Right lung (tissue), 5 donors: ENCODE results near the gene CRB2. TPM values are rescaled to one million over a fixed set of nuclear protein-coding genes. Genes with fewer than 3 reads are reported as not detected.
"Not testable (repeated sequence)": the region's sequence is repeated elsewhere in the genome, so short reads cannot be mapped to it uniquely, and the experiment has no call there.

Source experiments
- DNase-seq, 2 donors: peaks; one replicate each; pipeline ENCODE4 v3.0.0-alpha.2; 2013
- polyA plus RNA-seq, 5 donors: library from polyadenylated mRNA; unstranded; fragments of 120-200 nt; gene quantifications; one replicate each; pipeline versions ENCODE4 v1.2.1 to v1.2.3, GENCODE V29; 2013; ENCODE audit warnings: inconsistent platforms in 1 of 5, low replicate concordance in 1 of 5; ENCODE audit not compliant: insufficient read length in 5 of 5, insufficient read depth in 1 of 5

CRB2 gene
- polyA plus RNA-seq, 5 donors = 0.16 to 0.64 (median 0.31) TPM

DNA sequence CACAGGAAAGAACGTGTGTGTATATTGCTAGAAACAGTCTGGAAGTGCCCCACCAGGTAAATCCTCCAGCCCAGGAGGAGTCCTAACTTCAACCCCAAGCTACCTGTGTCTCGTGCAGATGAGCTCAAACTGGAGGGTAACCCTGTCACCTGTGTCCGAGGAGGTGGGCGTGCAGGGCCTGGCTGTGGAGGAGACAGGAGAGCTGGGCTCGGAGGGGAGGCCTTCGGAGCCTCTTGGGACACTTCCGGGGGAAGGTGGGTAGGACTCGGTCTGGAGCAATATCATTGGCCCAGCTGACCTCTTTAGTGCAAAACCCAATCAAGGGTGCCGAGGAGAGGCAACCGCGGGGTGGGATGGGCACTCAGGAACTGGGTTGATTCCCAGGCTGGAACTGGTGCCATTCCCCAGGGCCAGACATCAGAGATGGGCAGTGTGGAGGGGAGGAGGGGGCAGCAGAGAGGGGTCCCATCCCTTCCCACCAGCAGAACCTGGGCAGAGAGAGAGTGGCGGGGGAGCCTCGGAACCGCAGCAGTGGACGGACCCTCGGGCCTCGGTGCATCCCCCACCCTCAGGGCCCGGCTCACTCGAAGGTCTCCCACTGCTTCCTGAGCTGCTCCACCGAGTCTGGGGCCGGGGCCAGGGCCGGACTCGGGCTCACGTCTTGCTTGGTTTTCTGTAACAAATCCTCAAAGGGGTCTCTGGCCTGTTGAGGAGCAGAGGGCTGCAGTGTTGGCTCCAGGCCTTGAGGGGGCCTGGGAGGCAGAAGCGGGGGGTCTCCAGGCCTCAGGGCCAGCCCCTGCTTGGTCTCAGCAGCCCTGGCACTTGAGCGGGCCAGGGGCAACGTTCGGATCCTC lies 25.1 kb downstream of the CRB2 start:
- DNase-seq = no peak

DNA sequence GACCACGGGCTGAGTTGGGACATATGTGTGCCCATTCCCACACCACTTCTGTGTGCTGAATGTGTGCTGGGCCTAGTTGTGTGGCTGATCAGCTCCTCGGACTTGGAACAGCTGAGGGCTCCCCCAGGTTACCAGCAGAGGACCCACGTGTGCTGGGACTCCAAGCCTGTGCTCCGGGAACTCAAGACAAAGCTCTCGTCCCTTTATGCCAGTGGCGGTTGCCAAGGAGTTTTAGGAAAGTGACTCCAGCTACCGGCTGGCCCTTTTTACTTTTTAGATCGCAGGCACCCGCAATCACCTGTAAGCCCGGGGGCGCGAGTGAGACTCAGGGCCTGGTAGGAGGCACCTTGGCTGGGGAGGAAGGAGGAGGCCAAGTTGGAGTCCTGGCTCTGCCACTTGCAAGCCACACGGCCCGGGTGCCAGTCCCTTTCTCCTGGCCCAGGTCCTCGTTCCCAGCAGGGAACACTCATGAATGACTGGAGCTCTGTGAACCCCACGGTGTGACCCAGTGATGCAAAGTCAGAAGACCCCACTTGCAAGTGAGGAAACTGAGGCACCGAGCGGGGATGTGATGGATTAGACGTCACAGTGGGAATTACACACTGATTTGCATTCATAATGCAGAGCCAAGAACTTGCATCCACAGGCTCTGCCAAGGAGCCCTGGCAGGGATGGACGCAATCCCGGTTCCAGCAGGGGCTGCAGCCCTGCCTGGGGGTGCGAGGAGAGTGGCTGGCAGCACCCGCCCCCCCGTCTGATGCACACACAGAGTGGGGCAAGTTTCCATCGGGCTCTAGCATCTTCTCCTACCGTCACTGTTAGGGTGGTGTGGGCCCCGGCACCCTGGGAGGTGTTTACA lies 26.9 kb downstream of the CRB2 start:
- no peak for DNase-seq

DNA sequence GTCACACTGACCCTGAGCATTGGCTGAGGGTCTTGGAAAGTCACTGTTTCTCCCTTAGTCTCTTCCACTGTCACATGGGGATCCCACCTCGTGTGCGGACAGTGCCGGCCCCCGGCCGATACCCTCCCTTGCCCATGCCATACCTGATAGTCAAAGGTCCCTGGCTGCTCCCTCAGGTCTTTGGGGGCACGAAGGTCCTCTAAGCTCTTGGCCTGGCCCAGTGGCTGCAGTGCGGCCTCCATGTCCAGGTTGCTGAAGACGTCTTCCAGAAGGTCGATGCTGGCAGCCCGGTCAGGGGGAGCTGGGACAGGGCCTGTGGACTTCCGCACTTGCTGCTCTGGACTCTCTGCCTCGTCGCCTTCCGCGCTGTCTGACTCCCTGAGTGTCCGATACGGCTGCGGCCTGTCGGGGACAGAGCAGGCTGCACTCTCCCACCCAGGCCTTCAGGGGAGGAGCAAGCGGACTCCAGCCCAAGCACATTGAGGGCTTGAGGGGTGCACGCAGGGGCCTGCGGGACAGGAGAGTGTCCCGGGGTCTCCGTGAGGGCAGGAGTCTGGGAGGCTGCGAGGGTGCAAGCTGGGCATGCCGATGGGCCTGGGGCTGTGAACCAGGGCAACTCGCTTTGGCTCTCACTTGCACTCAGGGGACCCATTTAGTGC lies 27.6 kb downstream of the CRB2 start:
- no peak for DNase-seq

DNA sequence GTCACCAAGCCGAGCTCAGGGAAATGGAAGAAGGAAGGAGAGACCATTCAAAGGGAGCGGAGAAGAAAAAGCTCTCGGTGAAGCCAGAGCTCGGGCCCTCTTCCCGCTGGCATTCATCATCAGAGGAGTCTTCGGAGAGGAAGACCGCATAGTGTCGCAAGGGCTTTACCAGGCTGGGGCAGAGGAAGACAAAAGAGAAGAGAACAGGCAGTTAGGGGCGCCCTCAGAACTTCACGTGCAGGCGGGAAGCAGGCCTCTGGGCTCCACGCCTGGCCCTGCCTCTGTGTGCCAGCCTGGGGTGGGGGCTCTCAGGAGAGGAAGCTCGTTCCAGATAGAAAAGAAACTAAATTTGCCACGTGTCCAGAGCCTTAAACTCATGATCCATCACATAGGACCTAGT lies 31.7 kb downstream of the CRB2 start:
- no peak for DNase-seq

DNA sequence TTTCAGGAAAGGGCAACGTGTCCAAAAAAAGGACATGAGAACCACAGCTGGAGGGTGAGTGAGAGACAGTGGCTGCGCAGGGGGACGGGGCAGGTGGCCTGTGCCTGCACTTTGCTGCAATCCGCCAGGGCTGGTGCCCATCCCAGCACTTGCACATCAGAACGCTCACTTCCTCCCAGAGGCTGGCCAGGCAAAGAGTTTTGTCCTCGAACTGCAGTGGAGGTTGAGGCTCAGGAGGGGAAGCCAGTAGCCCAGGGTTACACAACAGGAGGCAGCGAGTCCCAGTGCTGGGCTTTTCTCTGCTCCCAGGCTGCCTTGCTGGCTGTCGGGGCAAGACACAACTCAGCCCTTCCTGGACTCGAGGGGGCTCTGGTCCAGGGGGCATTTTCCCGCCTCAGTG lies 33.1 kb downstream of the CRB2 start:
- no peak for DNase-seq

DNA sequence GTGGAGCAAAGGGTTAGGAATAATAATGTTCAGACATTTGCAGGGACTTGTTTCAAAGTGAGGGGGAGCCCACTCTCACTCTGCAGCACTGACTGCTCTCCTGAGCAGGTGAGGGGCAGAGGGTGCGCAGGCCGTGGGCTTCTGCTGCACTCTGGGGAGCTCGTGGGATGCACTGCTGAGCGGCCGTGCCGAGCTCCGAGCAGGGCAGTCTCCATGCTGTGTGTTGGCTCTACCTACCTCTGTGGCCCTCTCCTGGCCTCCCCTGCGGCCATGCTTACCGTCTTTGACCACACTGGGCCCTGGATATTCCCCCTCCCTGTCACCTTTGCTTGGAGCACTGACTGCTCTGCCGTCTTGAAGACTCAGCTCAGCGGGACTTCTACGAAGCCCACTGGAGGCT lies 33.7 kb downstream of the CRB2 start:
- DNase-seq = no peak

DNA sequence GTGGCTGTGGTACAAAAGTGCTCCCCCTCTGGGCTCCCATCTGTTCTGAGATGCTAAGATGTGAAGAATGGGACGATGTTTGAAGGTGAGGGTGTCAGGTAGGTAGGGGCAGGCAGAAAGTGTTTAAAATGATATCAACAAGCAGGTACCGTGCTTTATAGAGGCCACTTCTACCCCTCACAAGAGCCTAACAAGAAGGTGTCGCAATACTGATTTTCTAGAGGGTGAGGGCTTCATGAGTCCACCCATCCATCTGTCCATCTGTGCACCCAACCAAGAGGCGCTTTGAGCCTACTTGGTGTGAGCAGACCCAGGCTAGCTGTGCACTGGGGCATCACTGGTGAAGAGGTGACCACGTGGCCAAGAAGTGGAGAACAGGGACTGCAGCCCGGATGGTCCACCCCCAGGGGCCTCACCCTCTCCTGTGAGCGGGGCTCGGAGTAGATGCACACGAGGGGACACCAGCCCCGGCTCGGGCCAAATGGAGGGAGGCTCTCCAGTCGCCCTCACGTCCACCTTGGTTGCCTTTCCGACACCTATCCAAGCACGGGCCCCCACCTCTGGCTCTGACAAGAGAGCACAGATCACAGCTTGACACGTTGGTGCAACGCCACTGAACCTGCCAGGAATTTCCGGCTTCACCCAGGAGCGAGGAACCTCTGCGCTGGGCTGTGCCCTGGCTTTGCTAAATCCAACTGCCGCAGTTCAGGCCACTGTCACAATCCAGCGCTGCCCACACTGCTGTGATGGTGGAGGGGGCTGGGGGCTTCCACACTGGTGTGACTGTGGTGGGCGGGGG lies 34.5 kb downstream of the CRB2 start:
- no peak for DNase-seq

DNA sequence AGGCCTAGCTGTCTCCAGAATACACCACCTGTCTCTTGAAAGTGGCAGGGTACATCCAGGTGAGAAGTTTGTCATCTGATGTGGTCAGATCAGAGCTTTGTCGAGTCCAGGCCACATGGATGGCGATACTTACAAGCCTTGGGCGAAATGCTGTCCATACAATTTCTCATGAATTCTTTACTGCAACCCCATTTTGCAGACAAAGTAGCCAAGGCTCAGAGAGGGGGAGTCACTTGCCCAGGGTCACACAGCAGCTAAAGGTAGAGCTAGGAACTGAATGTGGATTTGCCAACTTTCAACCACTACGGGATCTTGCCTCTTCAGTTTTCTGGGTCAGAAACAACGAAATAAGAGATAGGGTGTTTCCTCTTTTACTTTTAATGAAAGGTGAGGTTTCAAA lies 35.2 kb downstream of the CRB2 start:
- DNase-seq = no peak

DNA sequence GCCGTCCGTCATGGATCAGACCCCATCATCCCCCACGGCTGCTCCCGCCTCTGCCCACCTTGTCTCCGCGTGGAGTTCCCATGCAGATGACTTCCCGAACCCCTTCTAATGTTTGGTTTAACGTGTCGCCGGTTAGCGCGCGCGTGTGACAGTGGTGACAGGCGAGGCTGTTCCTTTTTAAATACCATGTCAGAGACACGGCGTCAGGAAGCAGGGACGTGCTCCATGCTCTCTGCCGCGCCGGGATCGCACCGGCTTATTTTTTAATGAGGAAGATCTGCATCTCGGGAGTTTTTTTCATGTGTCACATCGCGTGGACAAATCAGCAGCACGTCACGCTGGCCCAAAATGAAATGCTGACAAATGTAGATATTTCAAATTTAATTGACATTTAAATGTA lies 35.9 kb downstream of the CRB2 start:
- no peak for DNase-seq

DNA sequence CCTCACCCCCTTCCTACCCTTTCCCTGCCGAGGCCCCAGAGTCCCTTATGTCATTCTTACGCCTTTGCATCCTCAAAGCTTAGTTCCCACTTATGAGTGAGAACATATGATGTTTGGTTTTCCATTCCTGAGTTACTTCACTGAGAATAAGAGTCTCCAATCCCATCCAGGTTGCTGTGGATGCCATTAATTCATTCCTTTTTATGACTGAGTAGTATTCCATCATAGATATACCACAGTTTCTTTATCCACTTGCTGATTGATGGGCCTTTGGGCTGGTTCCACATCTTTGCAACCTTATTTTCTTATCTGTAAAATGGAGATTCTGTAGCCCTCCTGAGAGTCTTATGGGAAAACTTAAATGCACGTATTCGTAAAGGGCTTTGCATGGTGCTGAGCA lies 36.8 kb downstream of the CRB2 start:
- DNase-seq = no peak

DNA sequence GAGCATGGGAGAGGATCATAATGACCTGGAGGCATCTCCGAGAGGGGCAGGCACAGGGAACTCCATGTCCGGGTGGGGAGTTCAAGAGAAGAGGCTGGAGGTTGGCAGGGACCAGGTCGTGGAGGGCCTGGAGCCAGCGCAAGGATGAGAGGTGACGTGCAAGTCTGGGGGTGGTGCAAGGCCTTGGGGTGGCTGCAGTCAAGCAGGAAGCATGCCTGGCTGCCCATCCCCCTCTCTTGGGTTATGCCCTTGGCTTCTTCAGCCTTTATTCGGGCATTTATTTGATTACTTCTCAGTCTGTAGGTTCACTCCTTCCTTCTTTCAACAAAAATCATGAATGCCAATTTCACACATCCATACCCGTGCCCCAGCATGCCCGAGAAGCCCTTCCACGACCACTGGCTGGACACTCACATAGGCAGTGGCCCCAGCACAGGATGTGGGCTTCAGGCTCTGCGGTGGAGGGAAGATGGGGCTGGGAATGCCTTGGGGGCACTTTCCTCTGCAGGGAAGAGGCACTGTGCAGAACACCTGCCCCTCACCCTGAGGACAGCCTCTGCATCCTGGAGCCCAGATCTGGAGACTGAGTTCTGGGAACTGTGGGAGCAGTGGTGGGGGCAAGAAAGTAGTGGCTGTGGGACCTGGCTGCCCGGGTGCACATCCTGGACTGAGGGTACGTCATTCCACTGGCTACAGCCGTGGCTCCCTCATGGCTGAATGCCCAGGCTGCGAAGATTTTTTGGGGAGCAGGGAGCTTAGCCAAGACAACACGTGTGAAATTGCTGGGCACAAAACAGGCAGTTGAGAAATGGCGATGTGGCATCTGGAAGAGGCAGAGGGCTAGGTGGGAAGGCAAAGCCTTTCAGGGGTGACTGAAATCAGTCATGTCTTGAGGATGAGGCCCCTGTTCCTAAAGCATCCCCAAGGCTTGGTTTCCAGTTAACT lies 38.6 kb downstream of the CRB2 start:
- DNase-seq = no peak

DNA sequence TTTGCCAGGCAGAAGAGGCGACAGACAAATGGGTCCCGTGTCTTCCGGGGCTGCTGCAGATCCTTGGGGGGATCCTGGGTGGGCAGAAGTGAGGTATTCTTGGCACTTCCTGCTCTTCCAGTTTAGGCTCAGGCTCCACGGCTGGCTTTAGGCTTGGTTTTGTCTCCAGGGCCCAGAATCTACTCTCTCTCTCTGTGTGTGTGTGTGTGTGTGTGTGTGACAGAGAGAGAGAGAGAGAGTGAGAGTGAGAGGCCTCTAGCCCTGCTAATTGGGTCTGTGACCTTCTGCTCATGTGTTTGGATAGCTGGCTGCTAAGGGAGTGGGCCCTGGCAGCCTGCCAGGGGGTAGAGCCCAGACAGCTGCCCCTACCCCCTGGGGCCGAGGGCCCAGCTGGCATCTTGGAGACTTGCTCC lies 39.3 kb downstream of the CRB2 start:
- no peak for DNase-seq

DNA sequence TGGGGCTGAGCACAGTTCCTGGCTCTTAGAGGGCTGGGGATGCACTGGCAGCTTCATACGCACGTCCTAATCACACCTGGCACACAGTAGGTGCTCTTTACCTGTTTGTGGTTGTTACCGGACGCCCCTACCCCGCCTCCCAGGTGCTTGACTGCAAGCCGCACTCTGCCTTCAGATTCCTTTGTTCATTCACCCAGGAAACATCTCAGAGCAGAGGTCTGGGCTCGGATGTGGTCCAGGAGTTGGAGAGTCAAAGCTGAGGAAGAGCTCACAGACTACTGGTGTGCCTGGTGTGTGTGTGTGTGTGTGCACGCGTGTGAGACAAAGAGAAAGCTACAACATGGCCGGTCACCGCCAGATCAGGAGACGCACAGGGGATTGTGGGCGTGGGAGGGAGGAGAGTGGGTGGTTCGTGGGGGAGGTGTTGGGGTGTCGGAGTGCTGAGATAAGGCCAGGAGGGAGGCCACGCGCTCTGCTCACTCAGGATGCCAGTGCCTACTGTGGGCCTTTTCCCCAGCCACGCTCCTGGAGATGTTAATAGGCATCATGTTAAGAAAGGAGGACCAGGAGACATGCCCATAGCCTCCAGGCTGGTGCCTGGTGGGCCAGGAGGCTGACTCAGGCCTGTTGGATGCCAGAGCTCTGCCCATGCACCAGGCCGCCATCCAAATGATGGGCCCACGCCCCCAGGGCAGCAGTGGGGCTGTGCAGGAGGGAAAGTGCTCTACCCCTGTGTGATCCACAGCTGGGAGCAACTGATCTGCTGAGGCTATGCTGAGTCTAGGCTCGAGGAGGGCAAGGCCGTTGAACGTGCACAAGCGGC lies 39.9 kb downstream of the CRB2 start:
- no peak for DNase-seq

DNA sequence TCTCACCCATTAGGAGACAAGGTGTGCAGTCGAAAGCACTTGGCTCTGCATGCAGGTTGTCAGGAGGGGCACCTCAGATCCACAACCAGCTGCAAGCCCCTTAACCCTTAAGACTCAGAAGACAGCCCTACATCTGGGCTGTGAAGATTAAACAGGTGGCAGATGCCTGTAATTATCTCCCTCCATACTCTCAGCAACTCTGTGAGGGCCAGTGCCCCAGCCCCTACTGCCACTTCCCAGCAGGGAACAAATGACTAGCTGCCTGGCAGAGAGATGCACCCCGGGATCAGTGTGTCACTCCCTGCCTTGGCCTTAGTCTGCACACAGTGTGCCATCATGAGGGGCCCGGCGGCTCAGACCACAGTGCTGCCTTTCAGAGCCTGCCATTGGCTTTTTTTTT lies 42.0 kb downstream of the CRB2 start:
- DNase-seq = no peak

DNA sequence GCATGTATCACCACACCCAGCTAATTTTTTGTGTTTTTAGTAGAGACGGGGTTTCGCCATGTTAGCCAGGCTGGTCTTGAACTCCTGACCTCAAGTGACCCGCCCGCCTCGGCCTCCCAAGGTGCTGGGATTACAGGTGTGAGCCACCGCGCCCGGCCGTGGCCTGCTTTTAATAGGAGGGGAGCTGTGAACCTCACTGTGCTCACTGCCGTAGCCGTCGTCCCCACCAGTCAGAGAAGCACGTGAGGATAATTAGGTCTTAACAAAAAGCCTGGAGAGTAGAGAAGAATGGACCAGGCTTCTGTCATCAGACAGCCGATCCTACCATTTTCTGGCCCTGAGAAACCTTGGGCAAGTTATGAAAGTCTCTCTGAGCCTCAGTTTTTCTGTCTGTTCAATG lies 42.9 kb downstream of the CRB2 start:
- not testable (repeated sequence) for DNase-seq

DNA sequence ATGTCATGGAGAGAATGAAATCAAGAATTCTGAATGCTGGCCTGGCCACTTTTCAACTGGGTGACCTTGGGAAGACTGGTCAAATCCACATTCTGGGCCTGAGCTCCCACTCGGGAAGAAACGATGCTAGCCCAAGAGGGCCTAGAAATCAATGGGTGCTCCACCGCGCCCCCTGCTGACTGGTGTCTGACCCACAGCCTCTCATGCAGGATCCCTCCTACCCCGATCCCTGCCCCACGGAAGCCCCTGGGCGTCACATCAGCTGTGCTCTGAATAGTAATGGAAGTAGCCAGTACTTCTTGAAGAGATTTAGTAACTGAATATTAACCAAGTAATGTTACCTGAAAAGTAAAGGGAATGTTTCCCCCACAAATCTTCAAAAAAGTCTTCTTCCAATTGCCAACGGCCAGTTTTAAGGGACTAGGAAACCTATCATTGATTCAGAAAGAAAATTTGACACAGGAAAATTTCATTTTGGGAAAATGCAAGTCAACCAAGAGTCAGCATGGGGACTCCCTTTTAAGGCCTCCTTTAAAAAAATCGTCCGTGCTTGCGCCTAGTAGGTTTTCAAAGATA lies 43.9 kb downstream of the CRB2 start:
- DNase-seq = no peak

DNA sequence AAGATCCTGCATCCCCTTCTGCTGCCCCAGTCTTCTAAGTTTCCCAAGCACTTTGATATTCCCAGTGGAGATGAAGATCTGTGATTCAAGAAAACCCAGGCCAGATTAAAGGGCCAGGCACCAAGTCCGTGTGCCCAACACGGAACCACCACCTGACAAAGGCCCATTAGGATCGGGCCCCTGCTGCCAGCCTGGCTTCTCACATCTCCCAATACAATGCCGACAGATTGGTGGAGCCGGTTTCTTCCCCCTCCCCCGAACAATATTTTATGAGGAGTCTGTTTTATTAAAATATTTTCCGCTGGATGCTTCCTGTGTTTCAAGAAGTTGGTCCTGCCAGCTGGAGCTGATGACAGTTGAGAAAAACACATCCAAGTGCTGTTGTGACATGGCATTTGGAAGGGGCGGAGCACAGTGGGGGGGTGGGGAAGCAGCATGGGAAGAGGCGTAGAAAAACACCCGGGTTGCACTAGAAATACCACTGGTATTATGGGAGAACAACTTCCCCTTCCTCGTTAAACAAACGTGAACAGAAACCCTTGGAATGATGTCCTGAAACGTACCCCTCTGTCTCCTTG lies 45.0 kb downstream of the CRB2 start:
- peak; percentile 54 to 67 for DNase-seq

DNA sequence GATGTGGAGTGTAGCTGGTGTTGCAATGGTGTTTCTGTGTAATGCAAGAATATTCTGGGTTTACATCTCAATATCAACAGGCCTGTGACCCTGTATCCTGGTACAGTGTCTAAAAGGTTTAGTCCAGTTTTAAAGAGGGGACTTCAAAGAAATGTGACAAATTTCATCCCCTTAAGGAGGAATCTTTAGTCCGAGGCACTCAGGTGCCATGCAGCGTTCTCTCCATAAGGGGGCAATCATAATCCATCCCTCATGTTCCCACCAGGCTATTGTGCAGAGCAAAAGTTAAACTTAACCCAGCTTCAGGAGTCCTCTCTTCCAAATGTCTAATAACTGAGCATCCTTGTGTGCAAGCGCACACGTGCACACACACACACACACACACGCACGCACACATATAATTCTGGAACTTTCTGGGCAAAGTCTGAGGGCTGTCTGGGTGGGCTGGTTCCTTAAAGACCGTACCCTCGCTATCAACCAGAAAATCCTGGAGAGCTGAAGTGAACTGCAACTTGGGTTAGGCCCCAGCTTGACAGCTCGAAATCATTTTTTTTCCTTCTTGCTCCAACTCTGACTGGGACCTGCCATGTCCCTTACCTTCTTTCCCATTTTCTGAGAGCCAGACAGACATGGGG lies 46.0 kb downstream of the CRB2 start:
- DNase-seq = peak; percentile 40 to 52
